Fibroblast of upper back skin (primary cell): Measurements from ENCODE around the gene EFNB2.

ENCODE experiments used
- DNase-seq: peaks from one replicate; pipeline ENCODE4 v3.0.0-alpha.2; 2013

The EFNB2 gene

GRCh38 chr13:106440866-106441265 lies 94.6 kb downstream of the EFNB2 start:
- DNase-seq: no peak
